ENCODE data around the gene BABAM2. TPM values are rescaled to one million over a fixed set of nuclear protein-coding genes. Genes with fewer than 3 reads are reported as not detected.

BABAM2 gene
- total RNA-seq, 1 donor from 2014 or later, result 41.0 TPM

DNA sequence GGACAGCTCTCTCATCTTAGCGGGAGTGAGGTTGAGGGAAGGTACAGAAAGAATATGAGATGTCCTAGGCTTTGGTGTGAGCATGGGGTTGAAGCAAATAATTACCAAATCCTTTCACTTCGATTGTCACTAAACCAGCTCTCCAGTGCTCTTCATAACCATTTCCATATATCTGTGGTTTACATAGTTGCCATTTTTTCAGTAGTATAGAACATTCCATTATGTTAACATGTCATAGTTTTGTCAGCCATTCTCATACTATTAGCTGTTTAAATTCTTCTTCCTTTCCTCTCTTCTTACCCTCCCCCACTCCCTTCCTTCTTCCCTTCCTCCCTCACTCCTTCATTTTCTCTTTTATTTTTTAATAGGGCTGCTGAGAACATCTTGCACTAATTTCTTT is 205.9 kb downstream of the BABAM2 start:
- H3K4me3 ChIP-seq, result no peak overlapping the region
- intact Hi-C loops (cut with DNase I), result no loop called here
- H3K36me3 ChIP-seq, result no peaks in the 10 kb centered on the region
- DNase-seq (ENCODE audit: extremely low spot score in 2 of 2), result no peak
- H3K27me3 ChIP-seq, result no peaks in the 10 kb centered on the region
- peak overlapping the region; percentile 37 for H3K27ac ChIP-seq
- TF ChIP-seq, protein P1, sequence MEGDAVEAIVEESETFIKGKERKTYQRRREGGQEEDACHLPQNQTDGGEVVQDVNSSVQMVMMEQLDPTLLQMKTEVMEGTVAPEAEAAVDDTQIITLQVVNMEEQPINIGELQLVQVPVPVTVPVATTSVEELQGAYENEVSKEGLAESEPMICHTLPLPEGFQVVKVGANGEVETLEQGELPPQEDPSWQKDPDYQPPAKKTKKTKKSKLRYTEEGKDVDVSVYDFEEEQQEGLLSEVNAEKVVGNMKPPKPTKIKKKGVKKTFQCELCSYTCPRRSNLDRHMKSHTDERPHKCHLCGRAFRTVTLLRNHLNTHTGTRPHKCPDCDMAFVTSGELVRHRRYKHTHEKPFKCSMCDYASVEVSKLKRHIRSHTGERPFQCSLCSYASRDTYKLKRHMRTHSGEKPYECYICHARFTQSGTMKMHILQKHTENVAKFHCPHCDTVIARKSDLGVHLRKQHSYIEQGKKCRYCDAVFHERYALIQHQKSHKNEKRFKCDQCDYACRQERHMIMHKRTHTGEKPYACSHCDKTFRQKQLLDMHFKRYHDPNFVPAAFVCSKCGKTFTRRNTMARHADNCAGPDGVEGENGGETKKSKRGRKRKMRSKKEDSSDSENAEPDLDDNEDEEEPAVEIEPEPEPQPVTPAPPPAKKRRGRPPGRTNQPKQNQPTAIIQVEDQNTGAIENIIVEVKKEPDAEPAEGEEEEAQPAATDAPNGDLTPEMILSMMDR (IDR thresholded peaks at IDR 0.05), result no peak
- TF ChIP-seq POLR2A (IDR thresholded peaks at IDR 0.05) (no peak), POLR2AphosphoS5 (IDR thresholded peaks at IDR 0.05; ENCODE audit: insufficient read depth in 1 of 2, low read depth in 1 of 2) (no peak)
- peaks cover 16% of the 10 kb centered on the region for H3K4me1 ChIP-seq
- H3K9me3 ChIP-seq, result no peaks in the 10 kb centered on the region

GRCh38 chr2:28098501-28099225 is 208.1 kb downstream of the BABAM2 start:
- intact Hi-C loops (cut with DNase I), result no loop called here
- DNase-seq (ENCODE audit: extremely low spot score in 2 of 2), result no peak

GRCh38 chr2:28101123-28101522 is 210.6 kb downstream of the BABAM2 start:
- Histone ChIP-seq H3K36me3 (no peaks in the 10 kb centered on the region), H3K4me3 (no peak overlapping the region), H3K4me1 (peaks cover 37% of the 10 kb centered on the region), H3K27ac (peak overlapping the region; percentile 66), H3K9me3 (no peaks in the 10 kb centered on the region), H3K27me3 (no peaks in the 10 kb centered on the region)
- DNase-seq (ENCODE audit: extremely low spot score in 2 of 2), result no peak
- TF ChIP-seq POLR2AphosphoS5 (IDR thresholded peaks at IDR 0.05; ENCODE audit: insufficient read depth in 1 of 2, low read depth in 1 of 2) (no peak), POLR2A (IDR thresholded peaks at IDR 0.05) (no peak)
- TF ChIP-seq, protein P1 (IDR thresholded peaks at IDR 0.05), result no peak
- intact Hi-C loops (cut with DNase I), result no loop called here

More at GRCh38 chr2:28098501-28099225, 208.1 kb downstream of the BABAM2 start:
- no peaks in the 10 kb centered on the region for H3K9me3 ChIP-seq
- no peaks in the 10 kb centered on the region for H3K27me3 ChIP-seq
- H3K4me3 ChIP-seq, result no peak overlapping the region
- no peak for TF ChIP-seq POLR2AphosphoS5 (IDR thresholded peaks at IDR 0.05; ENCODE audit: insufficient read depth in 1 of 2, low read depth in 1 of 2)
- TF ChIP-seq POLR2A (IDR thresholded peaks at IDR 0.05), result no peak
- TF ChIP-seq, protein P1 (IDR thresholded peaks at IDR 0.05), result no peak
- no peak overlapping the region for H3K27ac ChIP-seq
- H3K36me3 ChIP-seq, result no peaks in the 10 kb centered on the region
- H3K4me1 ChIP-seq, result peaks cover 37% of the 10 kb centered on the region

GRCh38 chr2:28101892-28102291 is 211.4 kb downstream of the BABAM2 start:
- Histone ChIP-seq H3K36me3 (no peaks in the 10 kb centered on the region), H3K27ac (peak overlapping the region; percentile 66), H3K9me3 (no peaks in the 10 kb centered on the region), H3K27me3 (no peaks in the 10 kb centered on the region), H3K4me1 (peaks cover 37% of the 10 kb centered on the region), H3K4me3 (no peak overlapping the region)
- no peak for TF ChIP-seq POLR2A (IDR thresholded peaks at IDR 0.05)
- TF ChIP-seq, protein P1 (IDR thresholded peaks at IDR 0.05), result no peak
- TF ChIP-seq POLR2AphosphoS5 (IDR thresholded peaks at IDR 0.05; ENCODE audit: insufficient read depth in 1 of 2, low read depth in 1 of 2), result no peak
- DNase-seq (ENCODE audit: extremely low spot score in 2 of 2), result no peak
- intact Hi-C loops (cut with DNase I), result no loop called here

DNA sequence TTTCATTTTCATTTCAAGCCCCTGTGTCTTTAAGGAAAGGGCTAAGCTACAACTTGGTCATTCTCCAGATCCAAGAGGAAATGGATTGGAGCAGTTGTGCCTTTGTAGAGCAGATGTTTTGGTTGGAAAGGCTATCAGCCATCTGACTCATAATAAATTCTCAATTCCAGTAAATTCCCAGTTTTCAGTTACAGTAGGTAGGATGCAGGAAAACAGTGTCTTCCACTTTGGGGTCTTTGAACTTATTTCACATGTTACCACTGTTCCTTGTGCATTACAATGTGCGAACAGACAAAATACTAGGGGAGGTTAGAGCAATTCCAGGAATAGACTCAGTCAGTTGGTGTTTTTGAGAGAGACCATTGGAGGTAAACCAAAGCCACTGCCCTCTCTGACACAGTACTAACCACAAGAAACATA is 211.9 kb downstream of the BABAM2 start:
- Histone ChIP-seq H3K27ac (peak overlapping the region; percentile 66), H3K9me3 (no peaks in the 10 kb centered on the region), H3K4me1 (peaks cover 37% of the 10 kb centered on the region), H3K27me3 (no peaks in the 10 kb centered on the region), H3K36me3 (no peaks in the 10 kb centered on the region), H3K4me3 (no peak overlapping the region)
- TF ChIP-seq, protein P1 (IDR thresholded peaks at IDR 0.05), result no peak
- TF ChIP-seq POLR2AphosphoS5 (IDR thresholded peaks at IDR 0.05; ENCODE audit: insufficient read depth in 1 of 2, low read depth in 1 of 2), result peak in 1 of 2 donors; percentile 61
- intact Hi-C loops (cut with DNase I), result no loop called here
- DNase-seq (ENCODE audit: extremely low spot score in 2 of 2), result no peak

Data from vagina (tissue), 2 donors.